HG02588 (cell line): ENCODE measurements around the gene GABPA.

ENCODE experiments used
- ATAC-seq: cut with Tn5 transposase; IDR thresholded peaks from one replicate; pipeline ENCODE4 v1.9.1; 2021; ENCODE audit warnings: mild to moderate bottlenecking, moderate library complexity; ENCODE audit not compliant: unreplicated experiment

GABPA gene

GRCh38 chr21:25801217-25802014 lies 66.6 kb downstream of the GABPA start:
- peak; percentile 99 for ATAC-seq

GRCh38 chr21:25806060-25806459 lies 71.3 kb downstream of the GABPA start:
- no peak for ATAC-seq

DNA sequence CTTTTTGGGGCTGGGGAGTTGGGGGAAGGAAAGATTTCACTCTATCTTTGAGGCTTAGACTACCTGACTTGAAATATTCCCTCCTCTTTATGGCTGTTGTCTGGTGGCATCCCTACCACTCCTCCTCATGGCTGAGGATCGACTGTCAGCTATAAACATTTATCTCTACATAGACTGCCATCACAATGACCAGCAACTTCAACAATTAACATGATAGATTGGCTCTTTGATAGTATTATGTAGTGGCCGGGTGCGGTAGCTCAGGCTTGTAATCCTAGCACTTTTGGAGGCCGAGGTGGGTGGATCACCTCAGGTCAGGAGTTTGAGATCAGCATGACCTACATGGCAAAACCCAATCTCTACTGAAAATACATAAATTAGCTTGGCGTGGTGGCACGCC lies 72.4 kb downstream of the GABPA start:
- ATAC-seq, result no peak

GRCh38 chr21:25809013-25809412 lies 74.2 kb downstream of the GABPA start:
- no peak for ATAC-seq

DNA sequence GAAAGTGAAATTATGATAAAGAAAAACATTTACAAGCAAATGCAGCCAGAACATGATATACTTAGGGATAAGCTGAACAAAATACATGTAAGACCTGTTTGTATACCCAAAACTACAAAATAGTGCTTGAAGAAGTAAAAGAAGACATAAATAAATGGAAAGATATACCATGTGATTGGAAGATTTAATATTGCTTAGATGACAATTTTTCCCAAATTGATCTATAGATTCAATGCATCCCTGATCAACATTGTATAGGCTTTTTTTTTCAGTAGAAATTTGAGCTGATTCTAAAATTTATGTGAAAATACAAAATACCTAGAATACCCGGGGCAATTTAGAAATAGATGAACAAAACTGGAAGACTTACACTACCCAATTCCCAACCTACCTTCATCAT lies 76.4 kb downstream of the GABPA start:
- no peak for ATAC-seq

DNA sequence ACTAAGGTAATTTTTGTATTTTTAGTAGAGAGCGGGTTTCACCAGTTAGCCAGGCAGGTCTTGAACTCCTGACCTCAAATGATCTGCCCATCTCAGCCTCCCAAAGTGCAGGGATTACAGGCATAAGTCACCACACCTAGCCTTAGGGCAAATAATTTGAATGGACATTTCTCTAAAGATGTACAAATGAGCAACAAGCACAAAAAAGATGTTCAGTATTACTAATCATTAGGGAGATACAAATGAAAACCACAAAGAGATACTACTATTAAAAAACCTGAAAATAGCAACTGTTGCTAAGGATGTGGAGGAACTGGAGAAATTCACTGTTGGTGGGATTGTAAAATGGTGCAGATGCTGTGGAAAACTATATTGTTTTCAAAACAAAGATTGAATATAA lies 79.1 kb downstream of the GABPA start:
- ATAC-seq, result no peak

DNA sequence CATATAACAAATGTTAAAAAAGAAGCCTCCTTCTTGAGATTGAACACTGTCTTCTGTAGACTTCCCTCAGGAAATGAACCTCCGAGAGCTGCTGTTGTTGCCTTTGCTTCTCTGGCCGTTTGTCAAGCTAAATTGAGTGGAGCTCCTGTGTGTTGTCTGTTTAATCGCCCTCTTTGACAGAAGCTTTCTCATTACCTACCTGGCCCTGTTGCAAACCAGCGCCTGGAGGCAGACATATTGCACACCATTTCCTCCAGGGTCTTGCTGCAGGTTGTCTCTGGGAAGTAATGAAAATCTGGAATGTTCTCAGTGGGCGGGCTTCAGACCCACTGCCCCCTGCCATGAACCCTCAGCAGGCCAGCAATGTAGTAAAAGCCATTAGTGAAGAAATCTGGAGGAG lies 83.3 kb downstream of the GABPA start:
- ATAC-seq, result no peak

GRCh38 chr21:25818551-25818950 lies 83.8 kb downstream of the GABPA start:
- no peak for ATAC-seq
